Suprapubic skin (tissue), 4 donors: ENCODE data around the gene ZNF160. TPM values are rescaled to one million over a fixed set of nuclear protein-coding genes. Genes with fewer than 3 reads are reported as not detected.
A peak's percentile ranks its signal among the peaks of the same experiment; 100 is the strongest.
"Not testable (repeated sequence)": the region's sequence is repeated elsewhere in the genome, so short reads cannot be mapped to it uniquely, and the experiment has no call there.

Experiments
- DNase-seq, 2 donors: peaks; one replicate each; pipeline ENCODE4 v3.0.0-alpha.2; 2019; ENCODE audit warnings: low spot score in 2 of 2
- H3K27ac ChIP-seq: fragments of 200-600 bp; sonication (generic); one replicate; pipeline ENCODE4 v1.5.1; 2019
- H3K27me3 ChIP-seq: fragments of 200-600 bp; sonication (generic); one replicate; pipeline ENCODE4 v1.5.1; 2019
- H3K36me3 ChIP-seq: fragments of 200-600 bp; sonication (generic); one replicate; pipeline ENCODE4 v1.5.1; 2019
- H3K4me1 ChIP-seq: fragments of 200-600 bp; sonication (generic); one replicate; pipeline ENCODE4 v1.5.1; 2019
- H3K4me3 ChIP-seq: fragments of 200-600 bp; sonication (generic); one replicate; pipeline ENCODE4 v1.5.1; 2019; ENCODE audit warnings: mild to moderate bottlenecking
- H3K9me3 ChIP-seq: fragments of 200-600 bp; sonication (generic); one replicate; pipeline ENCODE4 v1.5.1; 2019
- CTCF ChIP-seq, 2 donors: fragments of 200-600 bp in 1 of 2; fragments of 450-650 bp in 1 of 2; sonication (generic) in 1 of 2; IDR thresholded peaks; one replicate each; pipeline ENCODE4 v1.5.1; 2016 to 2019; ENCODE audit warnings: antibody characterized with exemption in 2 of 2, mild to moderate bottlenecking in 1 of 2, moderate library complexity in 1 of 2
- EP300 ChIP-seq: sonication (generic); formaldehyde crosslinking; IDR thresholded peaks from one replicate; pipeline ENCODE4 v1.6.1; 2017; ENCODE audit warnings: antibody characterized with exemption
- POLR2A ChIP-seq, 2 donors: fragments of 450-650 bp; IDR thresholded peaks; one replicate each; pipeline ENCODE4 v1.6.1; 2017; ENCODE audit warnings: antibody characterized with exemption in 2 of 2, mild to moderate bottlenecking in 2 of 2, moderate library complexity in 2 of 2
- POLR2AphosphoS5 ChIP-seq, 3 donors: sonication (generic); formaldehyde crosslinking; IDR thresholded peaks; one replicate each; pipeline ENCODE4 v1.6.1; 2017; ENCODE audit warnings: antibody characterized with exemption in 3 of 3
- WGBS: methylation state at CpG from one replicate; pipeline ENCODE4 v1.1.5; 2018; 5-methylcytosine and 5-hydroxymethylcytosine counted together
- total RNA-seq, 4 donors: library from RNA; depleted of rRNA; stranded (reverse); fragments of >200 nt; gene quantifications; one replicate each; pipeline ENCODE4 v1.1.0, GENCODE V29; 2016

ZNF160 gene
- total RNA-seq, 4 donors from 2014 or later: 15.2 to 98.3 (median 27.2) TPM

GRCh38 chr19:53037101-53038097 lies 65.8 kb downstream of the ZNF160 start:
- H3K9me3 ChIP-seq: peaks cover 33% of the 10 kb centered on the region
- H3K27me3 ChIP-seq: peaks cover 18% of the 10 kb centered on the region
- 14% methylated on average over 52 of the region's 52 CpGs for WGBS
- peak overlapping the region; percentile 2 for H3K4me3 ChIP-seq
- no peaks in the 10 kb centered on the region for H3K36me3 ChIP-seq
- no peak overlapping the region for H3K27ac ChIP-seq
- TF ChIP-seq POLR2AphosphoS5 (IDR thresholded peaks at IDR 0.05) (no peak), CTCF (IDR thresholded peaks at IDR 0.05) (no peak), POLR2A (IDR thresholded peaks at IDR 0.05) (no peak), EP300 (no peak)
- H3K4me1 ChIP-seq: no peaks in the 10 kb centered on the region
- DNase-seq: no peak

GRCh38 chr19:53034948-53035675 lies 68.1 kb downstream of the ZNF160 start:
- 56% methylated on average over 4 of the region's 4 CpGs for WGBS
- Histone ChIP-seq H3K4me3 (no peak overlapping the region), H3K4me1 (no peaks in the 10 kb centered on the region), H3K27ac (no peak overlapping the region), H3K9me3 (peaks cover 19% of the 10 kb centered on the region), H3K36me3 (no peaks in the 10 kb centered on the region), H3K27me3 (peaks cover 18% of the 10 kb centered on the region)
- DNase-seq: no peak
- no peak for TF ChIP-seq POLR2A (IDR thresholded peaks at IDR 0.05)
- TF ChIP-seq EP300: no peak
- TF ChIP-seq CTCF (IDR thresholded peaks at IDR 0.05): no peak
- no peak for TF ChIP-seq POLR2AphosphoS5 (IDR thresholded peaks at IDR 0.05)

GRCh38 chr19:53034054-53034453 lies 69.2 kb downstream of the ZNF160 start:
- Histone ChIP-seq H3K36me3 (no peaks in the 10 kb centered on the region), H3K27me3 (peaks cover 18% of the 10 kb centered on the region), H3K4me1 (no peaks in the 10 kb centered on the region), H3K27ac (no peak overlapping the region), H3K9me3 (peaks cover 19% of the 10 kb centered on the region), H3K4me3 (no peak overlapping the region)
- TF ChIP-seq POLR2AphosphoS5 (IDR thresholded peaks at IDR 0.05): no peak
- TF ChIP-seq POLR2A (IDR thresholded peaks at IDR 0.05): no peak
- TF ChIP-seq CTCF (IDR thresholded peaks at IDR 0.05): no peak
- no peak for TF ChIP-seq EP300
- no peak for DNase-seq
- 73% methylated on average over 2 of the region's 2 CpGs for WGBS

- not testable (repeated sequence) for H3K27me3 ChIP-seq, H3K36me3 ChIP-seq, H3K4me1 ChIP-seq, H3K4me3 ChIP-seq, H3K27ac ChIP-seq, DNase-seq
- H3K9me3 ChIP-seq: peaks cover 12% of the 10 kb centered on the region
- 48% methylated on average over 7 of the region's 7 CpGs for WGBS
These were observed 74.9 kb downstream of the ZNF160 start for GRCh38 chr19:53028306-53028705.

GRCh38 chr19:53019684-53020083 lies 83.5 kb downstream of the ZNF160 start:
- TF ChIP-seq EP300 (no peak), CTCF (IDR thresholded peaks at IDR 0.05) (no peak), POLR2AphosphoS5 (IDR thresholded peaks at IDR 0.05) (no peak), POLR2A (IDR thresholded peaks at IDR 0.05) (no peak)
- Histone ChIP-seq H3K27ac (no peak overlapping the region), H3K27me3 (no peaks in the 10 kb centered on the region), H3K4me1 (no peaks in the 10 kb centered on the region), H3K36me3 (no peaks in the 10 kb centered on the region), H3K9me3 (peaks cover 29% of the 10 kb centered on the region), H3K4me3 (no peak overlapping the region)
- WGBS: 13% methylated on average over 1 of the region's 1 CpG
- DNase-seq: peak in 1 of 2 donors; percentile 38

Other genes starting within 250 kb of the ZNF160 start
- 10 to 100 TPM; 11.9 to 18.7 (median 17.9) TPM for gene ZNF468, start 245.8 kb downstream of the ZNF160 start, total RNA-seq
- gene ZNF320, start 205.8 kb downstream of the ZNF160 start, total RNA-seq: 10 to 100 TPM in 2 of 4 donors, 1 to 10 TPM in 2; 5.3 to 29.3 (median 11.3) TPM
- gene ZNF888, start 180.0 kb downstream of the ZNF160 start, total RNA-seq: 1 to 10 TPM; 3.5 to 5.3 (median 4.5) TPM
- 10 to 100 TPM in 2 of 4 donors, 1 to 10 TPM in 2; 6.8 to 14.5 (median 9.2) TPM for gene ZNF816, start 140.5 kb downstream of the ZNF160 start, total RNA-seq
- gene ERVV-1, start 89.5 kb downstream of the ZNF160 start, total RNA-seq: not detected
- not detected for gene ERVV-2, start 58.7 kb downstream of the ZNF160 start, total RNA-seq
- gene ZNF415, start 29.5 kb upstream of the ZNF160 start, total RNA-seq: 1 to 10 TPM; 2.0 to 8.3 (median 5.2) TPM
- gene ZNF347, start 55.6 kb upstream of the ZNF160 start, total RNA-seq: 10 to 100 TPM in 2 of 4 donors, 1 to 10 TPM in 2; 4.3 to 16.6 (median 8.1) TPM
- gene ZNF665, start 89.9 kb upstream of the ZNF160 start, total RNA-seq: 10 to 100 TPM in 2 of 4 donors, 1 to 10 TPM in 2; 2.6 to 17.0 (median 7.6) TPM
- gene ZNF677, start 151.5 kb upstream of the ZNF160 start, total RNA-seq: 10 to 100 TPM; 11.1 to 24.3 (median 18.3) TPM
- not detected for gene VN1R2, start 154.9 kb upstream of the ZNF160 start, total RNA-seq
- not detected for gene VN1R4, start 164.3 kb upstream of the ZNF160 start, total RNA-seq
- gene ZNF845, start 230.3 kb upstream of the ZNF160 start, total RNA-seq: 1 to 10 TPM; 4.2 to 7.1 (median 5.2) TPM